ENCODE measurements around the gene PASK.

PASK gene

DNA sequence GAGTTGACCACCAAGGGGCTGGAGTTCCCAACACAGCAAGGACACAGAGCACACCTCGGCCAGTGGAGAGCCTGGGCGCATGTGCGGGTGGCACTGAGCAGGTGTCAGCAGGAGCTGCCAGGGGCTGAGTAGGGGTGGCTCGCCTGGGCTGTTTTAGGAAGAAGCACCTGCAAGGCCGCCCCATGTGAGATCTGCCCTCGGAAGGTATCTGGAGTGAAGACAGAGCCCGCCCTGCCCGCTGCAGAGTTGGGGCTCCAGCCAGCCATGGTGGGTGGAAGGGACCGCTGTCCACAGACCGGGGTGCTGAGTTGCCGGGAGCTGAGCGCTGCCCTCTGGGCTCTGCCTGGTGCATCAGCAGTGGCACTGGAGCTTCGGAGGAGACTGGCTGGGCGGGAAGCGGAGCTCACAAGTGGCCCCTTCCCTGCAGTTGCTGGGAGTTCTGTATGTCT, 82.4 kb downstream of the PASK start:
- no peak for DNase-seq (ENCODE audit: low read depth in 2 of 2)

DNA sequence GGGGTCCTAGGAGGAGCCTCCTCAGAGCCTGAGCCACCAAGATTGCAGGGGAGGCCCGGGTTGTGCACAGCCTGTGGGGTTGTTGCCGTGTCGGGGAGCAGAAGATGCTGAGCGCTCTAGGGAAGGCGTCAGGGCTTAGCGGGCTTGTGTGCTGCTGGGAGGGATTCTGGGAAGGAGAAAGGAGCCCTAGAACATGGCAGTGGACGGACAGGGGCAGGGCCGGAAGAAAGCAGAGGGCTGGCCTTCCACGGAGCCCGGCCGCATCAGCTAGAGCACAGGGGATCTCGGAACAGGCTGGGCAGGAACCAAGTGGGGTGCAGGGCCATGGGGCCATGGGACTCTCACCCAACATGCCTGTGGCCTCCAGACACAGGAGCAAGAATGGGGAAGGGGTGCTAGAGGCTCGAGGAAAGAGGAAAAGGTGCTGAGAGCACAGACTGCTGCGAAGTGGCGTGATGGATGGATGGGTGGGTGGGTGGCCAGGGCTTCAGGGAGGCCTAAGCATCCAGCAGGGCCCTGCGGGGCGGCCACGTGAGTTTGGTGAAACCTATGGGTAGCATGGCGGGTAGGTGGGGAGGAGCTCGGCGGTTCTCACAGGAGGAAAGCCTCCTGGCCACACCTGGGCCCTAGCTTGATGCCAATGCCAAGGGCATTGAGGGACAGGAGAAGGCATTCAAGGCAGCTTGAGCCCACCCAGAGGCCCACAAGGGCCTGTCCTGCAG, 82.9 kb downstream of the PASK start:
- no peak for DNase-seq (ENCODE audit: low read depth in 2 of 2)

DNA sequence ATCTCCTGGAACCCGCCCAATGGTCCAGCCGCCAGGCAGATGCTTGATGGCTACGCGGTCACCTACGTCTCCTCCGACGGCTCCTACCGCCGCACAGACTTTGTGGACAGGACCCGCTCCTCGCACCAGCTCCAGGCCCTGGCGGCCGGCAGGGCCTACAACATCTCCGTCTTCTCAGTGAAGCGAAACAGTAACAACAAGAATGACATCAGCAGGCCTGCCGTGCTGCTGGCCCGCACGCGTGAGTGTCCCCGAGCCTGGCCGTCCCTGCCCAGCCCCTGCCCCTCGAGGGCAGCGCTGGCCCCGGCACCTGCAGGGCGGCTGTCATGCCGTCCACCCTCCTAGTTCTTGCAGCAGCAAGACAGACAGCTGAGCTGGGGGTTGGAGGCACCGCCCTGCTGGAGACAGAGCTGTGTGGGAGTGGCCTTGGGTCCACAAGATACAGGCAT, 83.9 kb downstream of the PASK start:
- DNase-seq (ENCODE audit: low read depth in 2 of 2): no peak

DNA sequence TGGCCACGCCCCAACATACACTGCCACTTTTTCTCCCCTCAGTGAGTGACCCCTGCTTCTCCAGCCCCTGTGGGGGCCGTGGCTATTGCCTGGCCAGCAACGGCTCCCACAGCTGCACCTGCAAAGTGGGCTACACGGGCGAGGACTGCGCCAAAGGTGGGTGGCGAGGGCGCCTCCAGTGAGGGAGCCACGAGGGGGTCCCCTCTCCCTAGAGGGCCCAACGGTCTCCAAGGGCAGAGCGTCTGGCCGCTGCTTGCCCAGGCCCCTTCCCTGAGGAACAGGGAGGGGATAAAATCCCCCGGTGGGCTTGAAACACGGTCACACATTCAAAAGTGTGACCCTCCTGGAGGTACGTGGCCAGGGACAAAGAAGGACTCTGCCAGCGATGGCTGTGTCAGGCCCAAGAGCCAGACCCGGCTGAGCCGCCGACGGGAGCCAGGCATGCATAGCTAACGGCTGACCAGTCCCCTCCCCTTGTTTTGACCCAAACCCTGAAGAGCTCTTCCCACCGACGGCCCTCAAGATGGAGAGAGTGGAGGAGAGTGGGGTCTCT, 84.4 kb downstream of the PASK start:
- no peak for DNase-seq (ENCODE audit: low read depth in 2 of 2)

DNA sequence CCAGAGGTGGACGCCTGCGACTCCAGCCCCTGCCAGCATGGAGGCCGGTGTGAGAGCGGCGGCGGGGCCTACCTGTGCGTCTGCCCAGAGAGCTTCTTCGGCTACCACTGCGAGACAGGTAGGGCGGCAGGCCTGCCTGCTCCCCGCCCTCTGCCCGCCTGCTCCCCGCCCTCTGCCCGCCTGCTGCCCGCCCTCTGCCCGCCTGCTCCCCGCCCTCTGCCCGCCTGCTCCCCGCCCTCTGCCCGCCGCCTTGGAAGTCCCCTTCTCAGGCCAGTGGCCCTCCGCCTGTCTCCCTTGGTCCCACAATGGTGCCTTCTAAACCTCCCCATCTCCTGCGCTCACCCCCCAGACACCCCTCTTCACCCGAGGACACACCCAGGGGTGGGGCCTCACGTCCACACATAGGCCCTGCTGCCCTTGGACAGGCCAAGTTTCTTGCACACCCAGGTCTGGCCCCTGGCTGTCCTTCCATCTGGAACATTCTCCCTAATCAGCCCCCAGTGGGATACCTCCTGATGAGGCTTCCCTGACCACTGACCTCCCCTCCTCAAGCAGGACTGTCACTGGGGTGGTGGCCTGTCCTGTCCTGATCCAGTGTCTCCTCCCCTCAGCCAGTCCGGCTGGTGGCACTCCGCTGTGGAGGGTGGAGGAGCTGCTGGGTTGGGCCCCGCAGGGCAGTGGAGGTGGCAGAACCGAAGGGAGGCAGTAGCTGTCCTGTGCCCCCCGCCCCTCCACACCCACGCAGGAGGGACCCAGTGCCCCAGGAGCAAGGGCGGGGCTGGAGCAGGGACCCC, 85.1 kb downstream of the PASK start:
- peak; percentile 23 to 27 for DNase-seq (ENCODE audit: low read depth in 2 of 2)

DNA sequence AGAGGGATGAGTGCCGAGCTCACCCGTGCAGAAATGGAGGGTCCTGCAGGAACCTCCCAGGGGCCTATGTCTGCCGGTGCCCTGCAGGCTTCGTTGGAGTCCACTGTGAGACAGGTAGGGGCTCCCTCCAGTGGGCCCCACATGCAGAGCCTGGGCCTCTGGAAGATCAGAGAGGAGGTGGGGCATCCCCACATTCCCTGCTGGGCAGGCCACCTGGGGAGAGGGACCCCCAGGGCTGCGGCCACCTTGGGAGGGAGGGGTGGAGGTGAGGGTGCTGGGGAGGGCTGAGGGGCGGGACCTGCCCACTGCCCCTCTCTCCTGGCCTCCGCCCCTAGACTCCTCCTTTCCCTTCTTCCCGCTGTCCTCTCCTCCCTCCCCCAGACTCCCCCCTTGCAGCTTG, 85.7 kb downstream of the PASK start:
- no peak for DNase-seq (ENCODE audit: low read depth in 2 of 2)

DNA sequence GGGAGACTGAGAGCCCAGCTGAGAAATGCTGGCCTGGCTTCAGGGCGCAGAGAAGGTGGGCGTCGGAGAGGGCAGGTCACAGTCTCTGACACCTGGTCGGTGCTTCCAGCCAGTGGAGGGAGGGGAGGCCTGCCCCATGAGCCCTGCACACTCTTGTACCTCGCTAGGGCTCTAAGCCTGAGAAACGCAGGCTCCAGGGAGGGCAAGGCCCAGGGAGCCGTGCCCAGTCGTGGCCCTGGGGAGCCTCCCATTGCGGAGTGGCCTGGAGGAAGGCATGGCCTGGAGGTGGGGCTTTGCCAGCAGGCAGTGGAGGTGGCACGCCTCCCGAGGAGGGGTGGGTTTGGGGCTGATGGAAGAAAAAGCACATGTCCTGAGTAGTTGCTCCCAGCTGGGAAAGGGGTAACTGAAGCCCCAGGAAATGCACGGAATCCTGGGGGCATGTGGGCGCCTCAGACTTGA, 86.2 kb downstream of the PASK start:
- no peak for DNase-seq (ENCODE audit: low read depth in 2 of 2)

DNA sequence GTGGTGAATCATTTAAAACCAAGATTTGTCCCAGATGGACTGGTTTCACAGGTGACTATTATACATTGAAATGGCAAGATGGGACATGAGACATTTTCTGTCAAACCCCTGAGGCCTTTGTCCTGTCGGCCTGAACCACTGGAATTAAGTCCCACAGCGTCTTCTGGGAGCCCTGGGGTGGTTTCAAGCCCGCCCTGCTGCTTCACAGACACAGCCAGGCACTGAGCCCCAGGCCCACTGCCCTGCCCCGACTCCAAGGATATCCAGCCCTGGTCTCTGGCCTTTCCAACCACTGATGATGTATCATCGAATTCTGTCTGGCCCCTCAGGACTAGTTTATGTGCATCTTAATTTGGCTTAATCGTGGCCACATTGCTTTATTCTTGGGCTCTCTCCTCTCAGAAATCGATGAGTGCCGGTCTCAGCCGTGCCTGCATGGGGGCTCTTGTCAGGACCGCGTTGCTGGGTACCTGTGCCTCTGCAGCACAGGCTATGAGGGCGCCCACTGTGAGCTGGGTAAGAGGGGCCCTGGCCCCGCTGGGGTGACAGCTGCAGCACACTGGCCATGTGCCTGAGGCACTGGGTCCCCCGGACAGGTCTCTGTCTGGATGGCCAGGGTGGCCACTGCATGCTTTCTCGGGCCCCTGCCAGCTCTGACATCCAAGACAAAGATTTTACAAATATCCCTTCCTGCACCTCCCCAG, 86.7 kb downstream of the PASK start:
- DNase-seq (ENCODE audit: low read depth in 2 of 2): no peak

DNA sequence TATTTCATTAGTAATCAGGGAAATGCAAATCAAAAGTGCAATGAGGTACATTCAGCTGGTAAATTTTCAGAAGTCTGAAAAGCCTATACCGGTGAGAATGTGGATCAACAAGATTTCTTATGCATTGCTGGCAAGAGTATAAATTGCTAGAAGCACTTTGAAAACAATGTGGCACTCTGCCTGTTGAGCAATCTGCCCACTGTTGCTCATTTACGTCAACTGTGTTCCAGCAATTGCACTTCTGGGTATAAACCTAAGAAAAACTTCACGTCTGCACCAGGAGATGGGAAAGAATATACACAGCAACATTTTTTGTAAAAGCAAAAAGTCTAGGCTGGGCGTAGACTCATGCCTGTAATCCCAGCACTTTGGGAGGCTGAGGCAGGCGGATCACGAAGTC, 88.0 kb downstream of the PASK start:
- no peak for DNase-seq (ENCODE audit: low read depth in 2 of 2)
